Medulla oblongata (tissue), 1 donor: ENCODE measurements around the gene WFS1.

Experiments
- DNase-seq: peaks from one replicate; pipeline ENCODE4 v3.0.0-alpha.2; 2015; ENCODE audit errors: extremely low spot score

Gene WFS1

DNA sequence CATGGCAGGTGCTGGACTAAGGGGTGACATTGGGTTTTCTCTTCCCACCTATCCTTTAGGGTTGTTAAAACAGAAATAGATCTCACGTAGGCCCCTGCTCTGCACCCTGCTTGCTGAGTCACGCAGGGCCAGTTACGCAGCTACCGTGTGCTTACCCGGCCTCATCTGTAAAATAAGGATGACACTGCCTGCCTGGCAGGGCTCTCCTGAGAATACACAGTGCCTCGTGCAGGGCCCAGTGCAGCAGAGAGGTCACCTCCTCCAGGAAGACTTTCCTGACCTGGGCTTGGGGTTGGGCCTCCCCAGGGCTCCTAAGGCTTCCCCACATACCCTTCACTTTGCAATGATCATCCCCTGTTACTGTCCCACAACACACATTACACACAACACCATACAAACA is 35.7 kb upstream of the WFS1 start:
- DNase-seq = no peak

DNA sequence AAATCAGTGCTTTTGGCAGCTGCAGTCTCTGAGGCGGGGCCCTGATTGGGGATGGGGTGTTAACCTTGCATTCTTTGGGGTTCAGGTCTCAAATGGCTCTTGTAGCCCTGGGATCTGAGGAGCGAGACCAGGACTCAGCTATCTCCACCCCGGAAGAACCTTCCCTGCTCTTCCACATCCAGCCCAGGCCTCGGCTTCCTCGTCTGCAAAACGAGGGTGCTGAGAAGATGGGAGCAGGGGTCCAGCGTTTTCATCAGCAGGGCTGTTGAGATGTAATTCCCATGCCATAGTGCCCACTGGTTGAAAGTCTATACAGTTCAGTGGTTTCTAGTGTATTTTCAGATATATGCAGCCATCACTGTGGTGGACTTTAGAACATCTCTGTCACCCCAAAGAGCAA is 34.6 kb upstream of the WFS1 start:
- no peak for DNase-seq

DNA sequence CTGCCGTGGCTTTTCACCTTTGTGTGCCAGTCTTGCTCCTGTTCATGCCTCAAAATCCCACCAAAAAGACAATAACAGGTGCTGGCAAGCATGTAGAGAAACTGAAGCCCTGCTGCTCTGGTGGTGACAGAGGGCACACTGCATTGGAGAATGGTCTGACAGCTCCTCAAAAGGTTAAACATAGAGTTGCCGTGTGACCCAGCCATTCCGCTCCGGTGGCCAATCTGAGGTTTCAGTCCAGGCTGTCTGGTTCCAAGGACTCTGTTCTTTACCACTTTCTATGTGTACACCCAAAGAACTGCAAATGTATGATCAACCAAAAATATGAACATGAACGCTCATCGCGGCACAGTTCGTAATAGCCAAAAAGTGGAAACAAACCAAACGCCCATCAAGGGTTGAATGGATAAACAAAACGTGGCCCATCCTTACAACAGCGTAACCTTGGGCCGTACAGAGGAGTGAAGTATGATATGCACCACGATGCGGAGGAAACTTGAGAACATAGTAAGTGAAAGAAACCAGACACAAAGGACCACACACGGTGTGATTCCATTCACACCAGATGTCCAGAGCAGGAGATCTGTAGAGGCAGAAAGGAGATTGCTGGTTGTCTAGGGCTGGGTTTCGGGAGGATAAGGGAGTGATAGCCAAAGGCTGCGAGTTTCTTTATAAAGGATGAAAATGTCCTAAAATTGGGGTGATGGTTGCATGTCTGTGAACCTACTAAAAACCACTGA is 33.6 kb upstream of the WFS1 start:
- no peak for DNase-seq

DNA sequence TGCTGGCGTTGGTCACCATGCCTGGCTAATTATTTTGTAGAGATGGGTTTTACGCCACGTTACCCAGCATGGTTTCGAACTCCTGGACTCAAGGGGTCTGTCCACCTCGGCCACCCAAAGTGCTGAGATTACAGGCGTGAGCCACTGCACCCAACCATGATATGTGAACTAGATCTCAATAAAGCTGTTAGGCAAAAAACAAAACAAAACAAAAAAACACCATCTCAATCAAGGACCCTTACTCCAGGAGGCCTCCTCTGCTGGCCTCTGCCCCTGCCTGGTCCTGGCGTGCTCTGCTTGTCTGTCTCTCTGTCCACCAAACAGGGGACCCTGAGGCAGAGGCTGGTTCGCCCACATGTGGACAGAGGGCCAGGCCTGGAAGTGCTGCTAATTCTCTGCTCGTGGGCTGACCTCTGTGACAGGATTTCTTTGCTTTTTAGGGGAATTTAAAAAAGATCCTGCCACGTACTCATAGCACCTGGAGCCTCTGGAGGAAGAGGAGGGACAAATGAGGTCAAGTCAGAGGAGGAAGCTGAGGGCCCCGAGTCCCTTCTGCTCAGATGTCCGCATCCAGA is 32.7 kb upstream of the WFS1 start:
- no peak for DNase-seq

DNA sequence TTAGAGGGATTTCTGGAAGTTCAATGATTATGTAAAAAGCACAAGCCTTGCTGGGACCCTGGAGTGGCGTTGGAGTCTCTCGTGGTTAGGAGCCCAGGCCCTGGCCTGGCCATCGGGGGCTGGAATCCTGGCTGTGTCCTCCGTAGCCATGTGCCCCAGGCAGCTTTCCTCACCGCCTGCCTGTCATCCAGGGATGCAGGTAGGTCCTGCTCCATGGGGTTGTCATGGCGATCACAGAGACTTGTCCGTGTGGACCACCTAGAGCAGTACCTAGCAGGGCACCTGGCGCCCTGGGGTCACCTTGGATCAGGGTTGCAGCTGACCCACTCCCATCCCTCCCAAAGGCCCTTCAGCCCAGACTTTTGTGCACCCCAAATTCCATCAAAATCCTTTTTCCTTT is 30.2 kb upstream of the WFS1 start:
- DNase-seq = no peak

DNA sequence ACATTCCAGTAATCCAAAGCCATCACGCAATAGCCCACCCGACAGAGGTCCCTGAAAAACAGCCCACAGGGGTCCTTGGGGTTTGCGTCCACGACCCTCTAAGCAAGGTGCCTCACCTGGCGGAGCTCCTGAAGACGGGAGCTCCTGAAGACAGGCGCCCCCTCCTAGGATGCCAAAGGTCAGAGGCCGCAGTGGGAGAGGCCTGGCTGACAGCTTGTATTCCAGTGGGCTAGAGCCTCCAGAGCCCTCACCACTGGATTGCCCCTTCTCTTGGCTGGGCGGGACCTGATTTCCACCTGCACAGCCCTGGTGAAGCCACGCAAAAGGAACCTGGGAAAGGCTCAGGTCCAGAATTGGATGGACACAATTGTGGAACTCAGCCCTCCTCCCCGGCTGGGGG is 29.7 kb upstream of the WFS1 start:
- no peak for DNase-seq

DNA sequence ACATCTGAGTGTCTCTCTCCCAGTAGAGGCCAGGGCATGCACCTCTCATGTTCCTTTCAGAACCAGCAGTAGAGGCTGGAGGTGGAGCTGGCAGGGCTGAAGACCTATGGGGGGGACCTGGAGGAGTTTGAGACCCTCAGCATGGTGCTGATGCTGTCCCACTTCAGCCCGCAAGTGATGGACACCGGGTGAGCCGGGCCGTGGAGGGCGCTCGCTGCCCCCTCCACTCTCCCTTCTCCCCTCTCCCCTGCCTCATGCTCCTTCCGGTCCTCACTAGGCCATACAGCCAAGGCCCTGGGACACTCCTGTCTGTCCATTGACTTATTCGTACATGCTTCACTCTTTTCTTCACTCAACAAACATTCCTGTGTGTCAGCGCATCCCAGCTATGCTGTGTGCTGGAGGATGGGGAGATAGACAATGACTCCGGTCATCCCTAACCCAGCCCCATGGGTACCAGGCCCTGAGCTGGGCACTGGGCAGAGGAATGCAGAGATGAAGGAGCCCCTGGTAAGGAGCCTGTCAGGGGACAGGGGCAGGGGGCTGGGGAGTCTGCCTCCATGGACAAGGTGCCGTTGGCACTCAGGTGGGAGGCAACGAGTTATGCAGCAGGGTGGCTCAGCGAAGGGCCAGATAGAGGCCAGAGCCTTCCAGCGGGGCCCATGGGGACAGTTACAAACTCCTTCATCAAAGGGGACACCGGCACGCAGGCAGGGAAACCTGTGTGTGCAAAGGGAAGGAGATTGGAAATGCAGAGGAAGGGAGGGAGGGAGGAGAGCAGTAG is 28.4 kb upstream of the WFS1 start:
- DNase-seq = no peak

DNA sequence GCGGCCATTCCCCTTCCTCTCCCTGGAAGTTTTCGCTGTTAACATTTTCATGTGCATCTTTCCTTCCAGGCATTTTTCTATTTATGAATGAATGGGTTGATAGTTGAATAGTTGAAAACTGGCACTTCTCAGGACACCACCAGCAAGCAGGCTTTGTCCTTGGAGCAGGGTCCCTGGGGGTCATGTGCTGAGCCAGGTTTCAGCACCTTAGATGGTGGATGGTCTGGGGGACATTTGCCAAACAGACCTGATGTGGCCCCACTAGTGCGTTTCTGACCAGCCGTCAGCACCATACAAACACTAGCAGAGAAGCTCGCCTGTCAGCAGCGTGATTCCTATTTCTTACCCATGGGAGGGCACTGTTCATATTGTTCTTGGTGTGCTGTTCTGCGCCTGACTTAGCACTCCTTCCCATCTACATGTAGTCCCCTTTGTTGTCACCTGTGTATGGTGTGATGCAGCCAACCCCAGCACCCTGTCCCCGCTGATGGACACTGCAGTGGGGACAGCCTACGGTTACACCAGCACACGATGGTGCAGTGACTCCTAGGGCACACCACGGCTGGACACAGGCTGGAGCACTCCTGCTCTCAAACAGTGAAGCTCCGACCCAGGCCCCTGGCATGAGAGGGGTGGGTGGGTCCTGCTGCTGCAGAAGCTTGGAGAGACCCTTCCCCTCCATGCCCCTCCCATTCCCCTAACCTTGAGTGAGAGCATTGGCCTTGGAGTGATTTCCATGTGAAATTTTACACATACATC is 27.2 kb upstream of the WFS1 start:
- DNase-seq = no peak

DNA sequence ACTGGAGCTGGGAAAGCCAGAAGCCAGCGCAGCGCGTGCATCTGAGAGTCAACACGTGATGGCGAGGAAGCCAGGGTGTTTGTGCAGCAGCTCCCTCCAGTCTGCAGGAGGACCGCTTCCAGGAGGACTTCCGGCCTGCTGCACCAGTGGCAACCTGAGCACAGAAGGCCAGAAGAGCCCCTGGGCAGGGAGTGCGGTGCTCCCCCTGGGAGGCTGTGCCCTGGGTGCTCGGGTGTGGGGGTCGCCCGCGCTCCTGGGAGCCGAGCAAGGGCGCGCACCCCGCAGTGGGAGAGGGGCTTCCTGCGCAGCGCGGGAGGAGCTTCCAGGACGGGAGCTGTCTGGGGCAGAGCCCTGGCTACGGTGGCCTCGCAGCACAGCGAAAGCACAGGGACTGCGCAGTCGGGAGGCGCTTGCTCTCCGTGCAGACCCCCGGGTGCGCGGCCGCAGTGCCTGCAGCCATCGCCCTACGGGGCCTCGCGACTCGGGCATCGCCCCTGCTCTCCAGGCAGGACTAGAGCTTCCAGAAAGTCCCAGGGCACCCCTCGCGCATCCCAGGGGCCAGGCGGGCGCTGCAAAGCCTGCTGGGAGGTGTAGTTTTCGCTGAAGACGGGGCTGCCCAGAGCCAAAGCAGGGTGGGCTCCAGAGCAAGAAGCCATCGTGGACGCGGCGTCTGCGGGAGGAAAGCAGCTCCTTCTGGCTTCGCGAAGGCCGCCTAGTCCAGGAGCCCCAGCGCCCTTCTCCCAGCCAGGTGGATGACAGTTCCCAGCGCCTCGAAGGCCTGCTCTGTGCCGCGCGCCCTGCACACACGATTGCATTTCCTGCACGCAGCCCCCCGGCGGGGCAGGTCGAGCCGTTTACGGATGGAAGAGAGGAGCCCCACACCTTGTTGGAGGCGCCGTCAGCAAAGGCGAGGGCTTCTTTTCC is 24.1 kb upstream of the WFS1 start:
- DNase-seq = peak; percentile 56

DNA sequence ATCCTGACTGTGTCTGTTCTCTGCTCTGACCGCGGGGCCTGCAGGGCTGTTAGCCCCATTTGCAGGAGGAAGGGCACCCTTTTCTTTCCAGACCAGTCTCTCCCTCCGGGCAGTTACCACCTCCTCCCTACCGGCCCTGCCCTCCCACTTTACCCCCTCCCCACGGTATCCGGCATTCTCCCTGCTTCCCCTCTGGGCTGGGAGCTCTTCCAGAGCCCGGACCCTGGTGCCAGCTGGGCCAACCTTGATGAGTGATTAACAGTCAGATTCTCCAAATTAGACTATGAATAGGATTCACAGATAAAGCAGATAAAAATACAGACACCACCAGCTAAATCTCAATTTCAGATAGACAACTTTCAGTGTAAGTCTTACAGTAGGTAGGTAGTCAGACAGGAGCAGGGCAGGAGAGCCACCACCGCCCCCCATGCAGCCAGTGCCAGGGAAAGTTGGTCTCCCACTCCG is 23.4 kb upstream of the WFS1 start:
- DNase-seq = no peak

DNA sequence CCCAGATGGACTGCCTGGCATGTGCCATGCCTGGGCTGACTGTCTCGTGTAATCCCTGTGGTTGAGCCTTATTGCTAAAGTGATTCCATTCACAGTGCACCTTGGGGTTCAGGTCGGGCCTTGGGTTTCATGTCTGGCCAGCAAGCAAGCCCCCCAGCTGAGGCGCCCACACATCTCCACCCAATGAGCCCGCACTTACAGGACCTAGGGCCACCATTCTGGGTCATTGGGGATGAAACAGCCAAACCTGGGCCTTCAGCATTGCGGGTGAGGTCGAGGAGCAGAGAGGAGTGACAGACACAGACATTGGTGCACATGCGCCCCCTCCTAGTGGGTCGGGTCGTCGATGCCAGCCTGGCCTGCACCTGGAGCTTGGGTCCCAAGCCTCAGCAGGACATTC is 21.3 kb upstream of the WFS1 start:
- DNase-seq = no peak

DNA sequence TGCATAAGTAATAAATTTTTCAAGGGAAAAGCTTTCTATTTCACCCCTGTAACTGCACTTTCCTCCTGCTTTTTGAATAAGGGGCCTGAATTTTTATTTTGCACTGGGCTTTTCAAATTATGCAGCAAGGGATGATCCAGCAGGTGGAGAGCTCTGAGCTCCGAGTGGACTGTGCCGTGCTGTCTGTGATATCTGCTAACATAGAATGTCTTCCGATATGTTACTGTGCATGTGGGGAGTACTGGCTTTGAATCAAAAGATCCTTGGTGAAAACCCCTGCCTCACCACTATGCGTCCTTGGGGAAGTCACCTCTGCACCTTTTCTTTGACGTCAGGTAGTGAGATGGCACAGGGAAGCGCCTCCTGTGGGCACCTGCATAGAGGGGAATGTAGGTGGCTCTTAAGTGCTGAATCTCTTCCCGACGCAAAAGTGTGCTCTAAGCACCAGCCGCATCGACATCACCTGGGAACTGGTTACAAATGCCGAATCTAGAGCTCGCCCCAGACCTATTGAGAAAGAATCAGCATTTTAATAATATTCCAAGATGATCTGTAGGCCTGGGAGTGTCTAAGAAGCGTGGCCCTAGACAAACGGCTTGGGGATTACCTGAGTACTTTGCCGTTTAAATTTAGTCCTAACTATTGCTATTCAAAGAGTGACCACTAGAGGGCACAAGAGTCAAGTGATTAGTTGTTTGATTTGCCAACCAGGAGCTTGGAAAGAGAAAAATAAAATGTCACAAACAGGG is 19.2 kb upstream of the WFS1 start:
- DNase-seq = peak; percentile 92

DNA sequence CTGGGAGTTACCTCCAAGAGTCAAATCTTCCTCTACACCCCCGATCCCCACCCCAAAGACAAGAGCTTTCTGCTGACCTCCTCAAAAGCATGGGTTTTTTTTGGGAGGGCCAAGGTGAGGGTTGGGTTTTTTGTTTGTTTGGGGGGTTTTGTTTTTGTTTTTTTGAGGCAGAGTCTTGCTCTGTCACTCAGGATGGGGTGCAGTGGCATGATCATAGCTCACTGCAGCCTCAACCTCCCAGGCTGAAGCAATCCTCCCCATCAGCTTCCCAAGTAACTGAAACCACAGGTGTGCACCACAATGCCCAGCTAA is 18.7 kb upstream of the WFS1 start:
- no peak for DNase-seq

DNA sequence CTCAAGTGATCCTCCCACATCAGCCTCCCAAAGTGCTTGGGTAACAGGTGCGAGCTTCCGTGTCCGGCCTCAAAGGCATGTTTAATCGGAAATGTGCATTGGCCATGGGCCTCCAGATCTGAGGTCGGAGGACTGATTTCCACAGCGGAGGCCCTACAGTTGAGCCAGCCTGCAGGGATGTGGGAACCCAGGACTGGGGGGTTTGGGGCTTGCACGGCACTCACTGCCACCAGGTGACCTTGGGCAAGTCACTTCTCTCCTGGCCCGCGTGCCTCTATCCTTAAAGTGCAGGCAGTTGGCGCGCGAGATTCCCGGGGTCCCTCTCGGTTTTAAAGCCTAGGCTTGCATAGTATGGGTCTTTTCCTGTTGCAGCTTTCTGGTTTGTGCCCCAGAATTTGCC is 18.3 kb upstream of the WFS1 start:
- no peak for DNase-seq

DNA sequence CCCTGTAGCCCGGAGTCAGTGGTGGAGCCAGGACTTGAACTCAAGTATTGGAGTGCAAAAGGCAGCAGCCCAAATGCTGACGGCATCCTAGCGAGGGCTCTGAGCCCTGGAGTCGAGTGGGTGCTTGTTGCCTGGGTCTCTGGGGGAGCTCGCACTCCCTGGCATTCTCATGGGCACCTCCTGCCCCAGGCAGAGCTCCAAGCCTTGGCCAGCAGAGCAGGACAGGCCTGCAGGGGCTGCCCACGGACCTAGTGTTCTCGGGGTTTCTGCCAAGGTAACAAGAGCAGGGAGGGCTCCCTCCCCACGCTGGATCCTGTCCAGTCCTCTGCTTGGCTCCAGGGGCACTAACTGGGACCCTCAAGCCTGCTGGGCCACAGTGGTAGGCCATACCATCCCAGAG is 17.6 kb upstream of the WFS1 start:
- DNase-seq = peak; percentile 81

DNA sequence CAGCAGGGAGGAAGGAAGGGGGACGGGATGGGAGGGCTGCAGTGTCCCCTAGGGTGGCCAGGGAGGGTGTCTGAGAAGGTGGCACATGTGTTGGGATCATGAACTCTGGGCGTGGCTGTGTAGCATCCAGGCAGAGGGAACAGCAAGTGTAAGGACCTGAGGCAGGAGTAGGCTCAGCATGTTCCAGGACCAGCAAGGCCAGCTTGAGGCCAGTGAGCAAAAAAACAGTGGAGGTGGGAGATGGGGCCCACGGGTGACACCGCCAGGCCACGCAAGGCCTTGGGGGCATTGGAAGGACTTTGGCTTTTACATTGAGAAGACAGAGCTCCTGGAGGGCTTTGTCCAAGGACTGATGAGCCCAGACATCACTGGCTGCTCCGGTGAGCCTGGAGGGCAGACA is 16.5 kb upstream of the WFS1 start:
- DNase-seq = no peak

DNA sequence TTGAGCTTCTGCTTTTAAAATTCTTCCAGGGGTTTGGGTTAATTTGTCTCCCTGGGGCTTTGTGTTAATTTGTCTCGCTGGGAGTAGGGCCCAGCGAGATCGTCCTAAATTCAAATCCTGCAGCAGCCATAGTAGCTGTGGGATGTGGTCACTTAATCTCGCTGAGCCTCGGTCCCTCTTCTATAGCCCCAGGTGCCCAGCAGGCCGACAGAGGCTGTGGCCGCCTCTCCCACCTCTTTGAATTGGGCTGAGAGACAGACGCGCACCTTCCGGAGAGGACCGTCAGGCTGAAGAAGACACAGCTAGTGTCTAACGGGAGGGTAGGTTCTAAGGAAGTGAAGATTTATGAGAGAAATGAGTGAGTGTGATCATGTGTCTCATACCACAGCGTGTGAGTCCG is 15.7 kb upstream of the WFS1 start:
- no peak for DNase-seq

DNA sequence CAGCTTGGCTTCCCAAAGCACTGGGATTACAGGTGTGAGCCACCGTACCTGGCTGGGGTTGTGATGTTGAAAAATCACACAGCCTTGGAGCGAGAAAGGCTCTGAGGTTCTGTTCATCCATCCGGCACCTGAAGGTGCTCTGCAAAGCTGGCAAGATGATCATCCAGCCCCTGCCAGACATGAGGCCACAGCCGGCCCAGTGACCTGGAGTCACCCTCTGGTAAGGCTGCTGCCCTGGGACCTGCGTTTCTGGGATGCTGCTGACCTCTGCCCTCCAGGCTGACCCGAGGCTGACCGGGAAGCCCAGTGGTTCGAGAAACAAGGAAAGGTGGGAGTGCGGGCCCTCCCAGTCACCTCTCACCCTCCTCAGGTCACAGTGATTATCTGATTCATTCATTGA is 13.5 kb upstream of the WFS1 start:
- DNase-seq = no peak

DNA sequence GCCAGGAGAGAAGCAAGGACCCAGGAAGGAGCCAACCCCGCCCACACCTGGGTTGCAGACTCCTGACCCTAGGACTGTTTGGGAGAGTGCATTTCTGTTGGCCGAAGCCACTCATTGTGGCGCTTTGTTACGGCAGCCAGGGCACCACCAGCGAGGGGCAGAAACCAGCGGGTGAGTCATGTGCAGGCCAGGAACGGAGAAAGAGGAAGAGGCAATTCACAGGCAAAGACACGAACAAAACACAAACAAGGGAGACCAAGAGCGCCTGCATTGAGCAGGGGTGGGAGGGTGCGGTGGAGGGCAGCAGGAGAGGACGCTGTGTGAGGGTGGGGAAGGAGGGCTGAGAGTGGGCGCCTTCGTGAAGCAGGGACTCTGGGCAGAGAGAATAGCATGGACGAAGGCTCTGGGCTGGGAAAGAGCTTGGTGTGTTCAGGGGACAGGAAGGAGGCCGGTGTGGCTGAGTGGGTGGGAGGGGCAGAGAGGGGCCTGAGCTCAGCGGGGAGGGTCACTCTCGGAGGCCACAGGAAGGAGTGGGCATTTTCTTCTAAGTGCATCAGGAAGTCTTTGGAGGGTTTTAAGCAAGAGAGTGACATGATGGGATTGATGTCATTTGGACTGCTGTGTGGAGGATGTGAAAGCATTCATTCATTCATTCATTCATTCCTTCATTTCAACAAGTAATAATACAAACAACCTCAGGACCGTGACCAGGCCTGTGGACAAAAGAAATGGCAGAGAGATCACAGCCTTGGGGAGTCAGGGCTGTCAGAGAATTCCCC is 12.2 kb upstream of the WFS1 start:
- no peak for DNase-seq

DNA sequence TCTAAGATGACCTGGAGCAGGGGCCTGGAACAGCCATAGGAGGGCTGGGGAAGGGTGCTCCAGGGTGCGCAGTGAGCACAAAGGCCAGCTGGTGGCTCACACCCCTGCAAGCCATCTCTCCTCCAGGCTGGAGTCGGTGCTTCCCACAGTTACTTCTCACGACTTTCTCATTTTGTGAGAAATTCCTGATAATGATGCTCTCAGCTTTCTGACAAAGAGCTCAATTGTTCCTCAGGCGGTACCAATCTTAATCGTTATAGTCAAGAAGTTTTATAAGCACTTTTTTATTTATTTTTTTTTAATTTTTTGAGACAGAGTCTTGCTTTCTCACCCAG is 11.7 kb upstream of the WFS1 start:
- no peak for DNase-seq
